ENCODE data around the gene ELL. TPM values are rescaled to one million over a fixed set of nuclear protein-coding genes. Genes with fewer than 3 reads are reported as not detected.

ELL gene
- total RNA-seq, 4 donors from 2014 or later: 4.1 to 43.5 (median 21.7) TPM

DNA sequence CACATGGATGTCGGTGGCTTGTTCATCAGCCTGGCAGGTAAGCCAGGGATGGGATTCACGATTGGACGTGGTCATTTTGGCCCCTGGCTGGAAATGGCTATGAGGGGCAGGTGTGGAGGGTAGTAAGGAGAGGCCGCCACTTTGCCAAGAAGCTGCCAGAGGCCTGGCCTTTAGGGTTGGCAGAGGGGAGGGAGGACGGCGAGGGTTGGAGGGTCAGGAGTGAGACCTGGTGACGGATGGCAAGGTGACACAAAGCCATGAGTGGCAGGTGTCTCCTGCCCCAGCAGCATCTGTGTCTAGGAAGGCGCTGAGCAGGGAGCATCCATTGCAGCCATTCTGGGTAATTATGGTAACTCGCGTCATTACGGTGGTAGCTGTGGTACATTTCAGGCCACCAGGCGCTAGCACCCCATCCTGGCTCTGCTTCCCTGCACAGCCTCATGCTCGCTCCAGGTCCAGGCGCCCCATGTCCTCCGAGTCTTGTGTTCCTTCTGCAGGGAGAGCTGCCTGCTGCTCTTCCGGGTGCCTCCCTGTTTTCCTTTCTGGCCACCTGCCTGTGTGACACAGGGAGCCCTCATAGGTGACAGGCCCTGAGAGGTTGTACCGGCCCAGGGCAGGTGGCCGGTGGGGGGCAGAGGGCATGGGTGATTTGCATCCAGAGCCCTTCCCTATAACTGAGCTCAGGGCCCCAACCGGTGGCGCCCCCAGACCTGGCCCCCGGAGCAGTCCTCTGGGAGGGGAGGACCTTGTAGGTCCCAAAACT lies 98.4 kb downstream of the ELL start:
- intact Hi-C loops (cut with DNase I; ENCODE audit: low total_unique reads): no loop called here
- Histone ChIP-seq H3K4me1 (peaks cover 0 to 31% of the 10 kb centered on the region in 2 donors), H3K27ac (peak overlapping the region in 1 of 2 donors; percentile 80), H3K27me3 (no peaks in the 10 kb centered on the region), H3K9me3 (no peaks in the 10 kb centered on the region), H3K36me3 (no peaks in the 10 kb centered on the region), H3K4me3 (no peak overlapping the region)
- TF ChIP-seq, protein P1, sequence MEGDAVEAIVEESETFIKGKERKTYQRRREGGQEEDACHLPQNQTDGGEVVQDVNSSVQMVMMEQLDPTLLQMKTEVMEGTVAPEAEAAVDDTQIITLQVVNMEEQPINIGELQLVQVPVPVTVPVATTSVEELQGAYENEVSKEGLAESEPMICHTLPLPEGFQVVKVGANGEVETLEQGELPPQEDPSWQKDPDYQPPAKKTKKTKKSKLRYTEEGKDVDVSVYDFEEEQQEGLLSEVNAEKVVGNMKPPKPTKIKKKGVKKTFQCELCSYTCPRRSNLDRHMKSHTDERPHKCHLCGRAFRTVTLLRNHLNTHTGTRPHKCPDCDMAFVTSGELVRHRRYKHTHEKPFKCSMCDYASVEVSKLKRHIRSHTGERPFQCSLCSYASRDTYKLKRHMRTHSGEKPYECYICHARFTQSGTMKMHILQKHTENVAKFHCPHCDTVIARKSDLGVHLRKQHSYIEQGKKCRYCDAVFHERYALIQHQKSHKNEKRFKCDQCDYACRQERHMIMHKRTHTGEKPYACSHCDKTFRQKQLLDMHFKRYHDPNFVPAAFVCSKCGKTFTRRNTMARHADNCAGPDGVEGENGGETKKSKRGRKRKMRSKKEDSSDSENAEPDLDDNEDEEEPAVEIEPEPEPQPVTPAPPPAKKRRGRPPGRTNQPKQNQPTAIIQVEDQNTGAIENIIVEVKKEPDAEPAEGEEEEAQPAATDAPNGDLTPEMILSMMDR (IDR thresholded peaks at IDR 0.05): no peak
- TF ChIP-seq POLR2A (IDR thresholded peaks at IDR 0.05): no peak
- DNase-seq: no peak

DNA sequence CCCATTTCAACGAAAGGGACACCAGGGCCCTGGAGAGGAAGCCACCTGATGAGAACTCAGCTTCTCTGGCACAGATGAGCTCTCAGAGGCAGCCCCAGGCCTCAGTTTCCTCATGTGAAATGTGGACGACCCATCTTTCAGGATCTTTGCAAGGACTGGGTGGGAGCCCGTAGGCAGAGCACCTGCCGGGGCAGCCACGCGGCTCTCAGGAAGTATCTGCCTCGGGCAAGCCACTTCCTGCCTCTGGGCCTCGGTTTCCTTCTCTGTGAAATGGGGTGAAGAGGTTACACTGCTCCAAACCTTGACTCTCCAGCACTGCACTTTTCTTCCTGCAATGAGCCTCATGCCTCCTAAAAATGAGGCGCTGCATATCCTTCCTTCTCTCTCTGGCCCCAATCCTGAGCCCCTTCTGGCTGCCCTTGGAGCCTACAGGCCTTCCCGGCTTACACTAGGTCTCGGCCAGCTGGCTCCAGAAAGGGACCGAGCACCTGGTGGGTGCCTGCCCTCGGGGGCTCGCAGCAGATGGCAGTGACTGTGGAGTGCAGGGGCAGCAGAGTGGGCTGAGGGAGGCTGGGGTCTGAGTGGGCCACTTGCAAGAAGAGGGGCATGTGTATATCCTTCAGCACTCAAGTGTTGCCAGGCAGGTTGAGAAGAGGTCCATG lies 99.2 kb downstream of the ELL start:
- intact Hi-C loops (cut with DNase I; ENCODE audit: low total_unique reads): no loop called here
- no peak for TF ChIP-seq POLR2A (IDR thresholded peaks at IDR 0.05)
- TF ChIP-seq, protein P1 (IDR thresholded peaks at IDR 0.05): no peak
- peaks cover 0 to 37% of the 10 kb centered on the region in 2 donors for H3K4me1 ChIP-seq

DNA sequence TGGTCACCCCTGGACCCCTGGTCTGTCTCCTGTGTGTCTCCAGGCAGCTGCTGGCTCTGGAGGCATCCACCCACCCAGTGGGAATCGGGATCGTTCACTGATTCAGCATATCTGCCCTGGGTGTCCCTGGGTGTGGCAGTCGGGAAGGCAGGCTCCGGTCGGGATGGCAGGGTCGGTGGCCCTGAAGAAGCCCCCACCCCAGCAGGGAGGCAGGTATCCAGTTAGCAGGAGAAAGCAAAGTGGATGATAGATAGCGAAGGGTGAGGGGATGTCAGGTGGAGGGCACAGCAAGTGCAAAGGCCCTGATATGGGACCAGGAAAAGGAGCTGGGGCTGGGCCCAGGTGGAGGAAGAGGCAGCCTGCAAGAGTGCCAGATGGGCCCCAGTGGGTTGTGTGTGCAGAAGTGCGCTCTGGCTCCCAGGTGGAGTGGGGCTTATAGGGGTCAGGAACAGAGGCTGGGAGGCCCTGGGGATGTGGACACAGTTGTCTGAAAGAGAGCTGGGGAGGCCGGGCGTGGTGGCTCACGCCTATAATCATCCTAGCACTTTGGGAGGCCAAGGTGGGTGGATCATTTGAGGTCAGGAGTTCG lies 100.4 kb downstream of the ELL start:
- Histone ChIP-seq H3K4me1 (peaks cover 0 to 31% of the 10 kb centered on the region in 2 donors), H3K9me3 (no peaks in the 10 kb centered on the region), H3K36me3 (no peaks in the 10 kb centered on the region), H3K4me3 (no peak overlapping the region), H3K27me3 (no peaks in the 10 kb centered on the region), H3K27ac (peak overlapping the region; percentile 90 to 93)
- intact Hi-C loops (cut with DNase I; ENCODE audit: low total_unique reads): no loop called here
- TF ChIP-seq, protein P1 (IDR thresholded peaks at IDR 0.05): no peak
- no peak for TF ChIP-seq POLR2A (IDR thresholded peaks at IDR 0.05)
- peak in 1 of 2 donors; percentile 26 for DNase-seq

More for the DNA sequence above, 99.2 kb downstream of the ELL start:
- Histone ChIP-seq H3K4me3 (no peak overlapping the region), H3K27me3 (no peaks in the 10 kb centered on the region), H3K9me3 (no peaks in the 10 kb centered on the region), H3K27ac (peak overlapping the region in 1 of 2 donors; percentile 36), H3K36me3 (no peaks in the 10 kb centered on the region)
- DNase-seq: peak in 1 of 2 donors; percentile 15

DNA sequence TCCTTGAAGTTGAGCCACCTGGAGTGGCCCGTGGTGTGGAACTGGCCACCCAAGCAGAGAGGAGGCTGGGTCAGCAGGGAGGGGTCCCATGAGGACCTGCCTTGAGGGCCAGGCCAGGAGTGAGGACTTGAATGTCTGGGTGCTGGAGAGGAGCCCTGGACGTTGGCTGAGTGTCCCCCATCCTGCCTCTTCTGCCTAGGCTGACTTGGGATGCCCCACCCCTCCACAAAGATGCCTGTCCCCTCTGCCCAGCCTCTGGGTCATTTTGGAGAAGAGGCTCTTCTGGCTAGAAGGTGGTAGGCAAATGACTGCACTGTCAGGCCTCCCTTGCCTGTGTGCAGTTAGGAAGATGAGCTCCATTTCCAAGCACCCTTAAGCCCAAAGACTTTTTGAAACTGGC lies 100.9 kb downstream of the ELL start:
- peak in 1 of 2 donors; percentile 34 for DNase-seq
- no peaks in the 10 kb centered on the region for H3K36me3 ChIP-seq
- H3K4me1 ChIP-seq: peaks cover 0 to 32% of the 10 kb centered on the region in 2 donors
- H3K9me3 ChIP-seq: no peaks in the 10 kb centered on the region
- intact Hi-C loops (cut with DNase I; ENCODE audit: low total_unique reads): no loop called here
- TF ChIP-seq, protein P1 (IDR thresholded peaks at IDR 0.05): no peak
- no peak for TF ChIP-seq POLR2A (IDR thresholded peaks at IDR 0.05)
- no peaks in the 10 kb centered on the region for H3K27me3 ChIP-seq
- peak overlapping the region; percentile 90 to 93 for H3K27ac ChIP-seq
- H3K4me3 ChIP-seq: peak overlapping the region in 1 of 2 donors; percentile 62
